Loucy (cell line): ENCODE data around the gene TAF10.
A peak's percentile ranks its signal among the peaks of the same experiment; 100 is the strongest.

ENCODE experiments used
- H2AFZ ChIP-seq: fragments of 200-600 bp; sonication (generic); 2 replicates; pipeline ENCODE4 v1.6.0; 2016; ENCODE audit warnings: antibody characterized with exemption, mild to moderate bottlenecking, low read length, moderate library complexity
- H3F3A ChIP-seq: fragments of 200-600 bp; 2 replicates; pipeline ENCODE4 v1.6.0; 2016; ENCODE audit warnings: antibody characterized with exemption, low read depth, mild to moderate bottlenecking
- H3K27me3 ChIP-seq: fragments of 200-600 bp; sonication (generic); 2 replicates; pipeline ENCODE4 v1.6.1; 2014; ENCODE audit warnings: low read length, mild to moderate bottlenecking; ENCODE audit not compliant: insufficient read depth, poor library complexity, severe bottlenecking
- H3K36me3 ChIP-seq: fragments of 200-600 bp; sonication (generic); 2 replicates; pipeline ENCODE4 v1.6.1; 2016; ENCODE audit warnings: low read length; ENCODE audit not compliant: insufficient read depth
- H3K4me1 ChIP-seq: fragments of 200-600 bp; sonication (generic); 2 replicates; pipeline ENCODE4 v1.5.1; 2014; ENCODE audit warnings: low read length, mild to moderate bottlenecking; ENCODE audit not compliant: insufficient read depth, poor library complexity, severe bottlenecking
- H3K4me2 ChIP-seq: fragments of 200-600 bp; sonication (generic); 2 replicates; pipeline ENCODE4 v1.6.0; 2014; ENCODE audit warnings: antibody characterized with exemption, low read length, low read depth, mild to moderate bottlenecking; ENCODE audit not compliant: poor library complexity, severe bottlenecking
- H3K4me3 ChIP-seq: fragments of 200-600 bp; sonication (generic); 2 replicates; pipeline ENCODE4 v1.5.1; 2014; ENCODE audit warnings: low read length, mild to moderate bottlenecking, mixed read lengths; ENCODE audit not compliant: poor library complexity, severe bottlenecking
- H3K79me2 ChIP-seq: fragments of 200-600 bp; sonication (generic); 2 replicates; pipeline ENCODE4 v1.6.1; 2014; ENCODE audit warnings: low read length; ENCODE audit not compliant: insufficient read depth
- H3K9ac ChIP-seq: fragments of 200-600 bp; sonication (generic); 2 replicates; pipeline ENCODE4 v1.6.0; 2014; ENCODE audit warnings: mild to moderate bottlenecking, low read depth, low read length, moderate library complexity; ENCODE audit not compliant: poor library complexity, severe bottlenecking
- H3K9me2 ChIP-seq: fragments of 200-600 bp; sonication (generic); replicated peaks from 2 replicates; pipeline ENCODE4 v1.6.1; 2016; ENCODE audit warnings: low read depth, low read length, mixed read lengths
- H3K9me3 ChIP-seq: fragments of 200-600 bp; sonication (generic); 2 replicates; pipeline ENCODE4 v1.6.1; 2014; ENCODE audit warnings: mild to moderate bottlenecking, antibody characterized with exemption, low read length, low read depth; ENCODE audit not compliant: insufficient read depth
- H4K20me1 ChIP-seq: fragments of 200-600 bp; sonication (generic); 2 replicates; pipeline ENCODE4 v1.6.0; 2014; ENCODE audit warnings: antibody characterized with exemption, low read length, mild to moderate bottlenecking; ENCODE audit not compliant: insufficient read depth, poor library complexity, severe bottlenecking
- CTCF ChIP-seq: fragments of 200-600 bp; sonication (generic); conservative IDR thresholded peaks from 2 replicates; pipeline ENCODE4 v1.5.1; 2014; ENCODE audit warnings: mild to moderate bottlenecking, antibody characterized with exemption, low read length
- EZH2phosphoT487 ChIP-seq: fragments of 200-600 bp; IDR thresholded peaks from 2 replicates; pipeline ENCODE4 v1.6.1; 2018; ENCODE audit warnings: antibody characterized with exemption, mild to moderate bottlenecking, moderate library complexity, borderline replicate concordance

The TAF10 gene

GRCh38 chr11:6647836-6648235 is 35.8 kb upstream of the TAF10 start:
- H3K27me3 ChIP-seq: no peaks in the 10 kb centered on the region
- H4K20me1 ChIP-seq: no peaks in the 10 kb centered on the region
- no peaks in the 10 kb centered on the region for H3K9me3 ChIP-seq
- H3K4me1 ChIP-seq: peaks cover 28% of the 10 kb centered on the region
- peak overlapping the region; percentile 62 for H3K9ac ChIP-seq
- H3K36me3 ChIP-seq: no peaks in the 10 kb centered on the region
- H3K4me2 ChIP-seq: peak overlapping the region; percentile 86
- H3K79me2 ChIP-seq: no peaks in the 10 kb centered on the region
- no peaks in the 10 kb centered on the region for H3F3A ChIP-seq
- no peak overlapping the region for H3K4me3 ChIP-seq
- no peak for TF ChIP-seq CTCF
- TF ChIP-seq EZH2phosphoT487: no peak
- no peak overlapping the region for H2AFZ ChIP-seq
- H3K9me2 ChIP-seq: no peaks in the 10 kb centered on the region

GRCh38 chr11:6646918-6647679 is 35.1 kb upstream of the TAF10 start:
- H3K27me3 ChIP-seq: no peaks in the 10 kb centered on the region
- H3K36me3 ChIP-seq: no peaks in the 10 kb centered on the region
- no peak for TF ChIP-seq CTCF
- no peaks in the 10 kb centered on the region for H4K20me1 ChIP-seq
- peak overlapping the region; percentile 62 for H3K9ac ChIP-seq
- no peaks in the 10 kb centered on the region for H3K9me3 ChIP-seq
- peak overlapping the region; percentile 57 for H3K4me3 ChIP-seq
- no peaks in the 10 kb centered on the region for H3K79me2 ChIP-seq
- peak overlapping the region; percentile 86 for H3K4me2 ChIP-seq
- H3F3A ChIP-seq: no peaks in the 10 kb centered on the region
- peaks cover 28% of the 10 kb centered on the region for H3K4me1 ChIP-seq
- H3K9me2 ChIP-seq: no peaks in the 10 kb centered on the region
- H2AFZ ChIP-seq: peak overlapping the region; percentile 83

- no peaks in the 10 kb centered on the region for H3K79me2 ChIP-seq
- peaks cover 28% of the 10 kb centered on the region for H3K4me1 ChIP-seq
- H2AFZ ChIP-seq: peak overlapping the region; percentile 83
- no peak for TF ChIP-seq EZH2phosphoT487
- TF ChIP-seq CTCF: no peak
- no peaks in the 10 kb centered on the region for H3K36me3 ChIP-seq
- H3K9ac ChIP-seq: peak overlapping the region; percentile 62
- peak overlapping the region; percentile 86 for H3K4me2 ChIP-seq
- H3K9me3 ChIP-seq: no peaks in the 10 kb centered on the region
- no peaks in the 10 kb centered on the region for H3K27me3 ChIP-seq
- H3K9me2 ChIP-seq: no peaks in the 10 kb centered on the region
- no peaks in the 10 kb centered on the region for H3F3A ChIP-seq
- H4K20me1 ChIP-seq: no peaks in the 10 kb centered on the region
- peak overlapping the region; percentile 57 for H3K4me3 ChIP-seq
These were observed 34.5 kb upstream of the TAF10 start for GRCh38 chr11:6646576-6646917.
